Body of pancreas (tissue), 4 donors: ENCODE results near the gene ADGRA3.

Experiments
- POLR2A ChIP-seq, 3 donors: fragments of 450-650 bp; IDR thresholded peaks; one replicate each; pipeline ENCODE4 v1.6.1; 2016; ENCODE audit warnings: antibody characterized with exemption in 3 of 3, mild to moderate bottlenecking in 2 of 3
- TF ChIP-seq, protein P1 (sequence below), 7 experiments: fragments of 450-650 bp in 4 of 7; fragments of 200-600 bp in 3 of 7; sonication (generic) in 3 of 7; IDR thresholded peaks; one replicate each; pipeline ENCODE4 v1.5.1; 2016 to 2019; ENCODE audit warnings: antibody characterized with exemption in 7 of 7

DNA sequence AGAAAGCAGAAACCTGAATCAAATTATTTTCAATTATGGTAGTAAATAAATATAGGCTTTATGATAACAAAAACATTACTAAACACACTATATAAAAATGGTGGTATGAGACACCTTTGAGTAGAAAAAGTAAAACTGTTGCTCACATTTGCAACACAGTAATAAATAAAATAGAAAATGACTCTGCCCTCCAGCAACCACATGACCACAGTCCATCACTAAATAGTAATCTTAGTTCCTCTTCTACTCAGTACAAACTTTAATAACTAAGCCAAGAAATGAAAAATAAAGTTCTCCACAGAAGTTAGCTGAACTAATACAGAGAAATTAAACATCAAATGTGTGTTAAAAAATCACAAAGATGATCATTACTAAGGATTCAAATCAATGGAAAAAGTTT, 108.5 kb downstream of the ADGRA3 start:
- TF ChIP-seq, protein P1, sequence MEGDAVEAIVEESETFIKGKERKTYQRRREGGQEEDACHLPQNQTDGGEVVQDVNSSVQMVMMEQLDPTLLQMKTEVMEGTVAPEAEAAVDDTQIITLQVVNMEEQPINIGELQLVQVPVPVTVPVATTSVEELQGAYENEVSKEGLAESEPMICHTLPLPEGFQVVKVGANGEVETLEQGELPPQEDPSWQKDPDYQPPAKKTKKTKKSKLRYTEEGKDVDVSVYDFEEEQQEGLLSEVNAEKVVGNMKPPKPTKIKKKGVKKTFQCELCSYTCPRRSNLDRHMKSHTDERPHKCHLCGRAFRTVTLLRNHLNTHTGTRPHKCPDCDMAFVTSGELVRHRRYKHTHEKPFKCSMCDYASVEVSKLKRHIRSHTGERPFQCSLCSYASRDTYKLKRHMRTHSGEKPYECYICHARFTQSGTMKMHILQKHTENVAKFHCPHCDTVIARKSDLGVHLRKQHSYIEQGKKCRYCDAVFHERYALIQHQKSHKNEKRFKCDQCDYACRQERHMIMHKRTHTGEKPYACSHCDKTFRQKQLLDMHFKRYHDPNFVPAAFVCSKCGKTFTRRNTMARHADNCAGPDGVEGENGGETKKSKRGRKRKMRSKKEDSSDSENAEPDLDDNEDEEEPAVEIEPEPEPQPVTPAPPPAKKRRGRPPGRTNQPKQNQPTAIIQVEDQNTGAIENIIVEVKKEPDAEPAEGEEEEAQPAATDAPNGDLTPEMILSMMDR (IDR thresholded peaks at IDR 0.05), result no peak
- TF ChIP-seq POLR2A (IDR thresholded peaks at IDR 0.05), result no peak
